HL-60 (cell line): Measurements from ENCODE around the gene TTC12.

Experiments
- DNase-seq, 2 experiments: peaks; one replicate each; pipeline ENCODE4 v3.0.0-alpha.2; 2010 to 2020; ENCODE audit warnings: low read depth in 1 of 2, low spot score in 1 of 2
- H3K27ac ChIP-seq: fragments of 250-450 bp; sonication (Bioruptor Pico); replicated peaks from 2 replicates; pipeline ENCODE4 v1.5.1; 2020; ENCODE audit warnings: mild to moderate bottlenecking, moderate library complexity
- H3K27me3 ChIP-seq: fragments of 250-450 bp; sonication (Bioruptor Pico); 2 replicates; pipeline ENCODE4 v1.5.1; 2021; ENCODE audit warnings: mild to moderate bottlenecking, moderate library complexity; ENCODE audit not compliant: insufficient read depth, poor library complexity, severe bottlenecking
- H3K4me3 ChIP-seq: replicated peaks from 2 replicates; pipeline ENCODE4 v1.5.1; 2011; ENCODE audit warnings: mild to moderate bottlenecking, control low read depth, low read length; ENCODE audit not compliant: insufficient read depth
- GABPA ChIP-seq: IDR thresholded peaks from 2 replicates; pipeline ENCODE4 v1.6.1; 2012; ENCODE audit warnings: low read depth
- POLR2AphosphoS5 ChIP-seq: IDR thresholded peaks from 2 replicates; pipeline ENCODE4 v1.6.1; 2012; ENCODE audit warnings: low read depth
- SPI1 ChIP-seq: IDR thresholded peaks from 2 replicates; pipeline ENCODE4 v1.6.1; 2012; ENCODE audit warnings: low read depth, mild to moderate bottlenecking, borderline replicate concordance
- TF ChIP-seq, protein P1 (sequence below): IDR thresholded peaks from one replicate; pipeline ENCODE4 v1.5.1; 2011; ENCODE audit warnings: low read length, control low read depth, inconsistent platforms; ENCODE audit not compliant: insufficient read depth
- TF ChIP-seq, protein P2 (sequence below): IDR thresholded peaks from 2 replicates; pipeline ENCODE4 v1.6.1; 2012; ENCODE audit warnings: low read depth; ENCODE audit not compliant: insufficient replicate concordance

The TTC12 gene

DNA sequence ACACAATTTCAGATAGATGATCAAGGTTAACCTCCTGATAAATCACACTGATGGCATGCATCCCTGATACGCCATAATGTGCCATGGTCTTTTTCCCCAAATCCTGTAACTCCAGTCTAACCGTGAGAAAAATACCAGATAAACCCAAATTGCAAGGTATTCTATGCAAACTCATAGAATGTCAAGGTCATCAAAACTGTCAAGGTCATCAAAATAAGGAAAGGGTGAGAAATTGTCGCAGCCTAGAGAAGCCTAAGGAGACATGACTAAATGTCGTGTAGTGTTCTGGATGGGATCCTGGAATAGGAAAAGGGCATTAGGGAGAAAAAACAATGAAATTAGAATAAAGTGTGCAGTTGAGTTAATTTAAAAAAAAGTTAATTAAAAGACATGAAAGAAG lies 4.7 kb downstream of the TTC12 start:
- Histone ChIP-seq H3K27me3 (no peaks in the 10 kb centered on the region), H3K4me3 (no peak overlapping the region), H3K27ac (no peak overlapping the region)
- no peak for DNase-seq
- TF ChIP-seq SPI1 (no peak), GABPA (no peak)

DNA sequence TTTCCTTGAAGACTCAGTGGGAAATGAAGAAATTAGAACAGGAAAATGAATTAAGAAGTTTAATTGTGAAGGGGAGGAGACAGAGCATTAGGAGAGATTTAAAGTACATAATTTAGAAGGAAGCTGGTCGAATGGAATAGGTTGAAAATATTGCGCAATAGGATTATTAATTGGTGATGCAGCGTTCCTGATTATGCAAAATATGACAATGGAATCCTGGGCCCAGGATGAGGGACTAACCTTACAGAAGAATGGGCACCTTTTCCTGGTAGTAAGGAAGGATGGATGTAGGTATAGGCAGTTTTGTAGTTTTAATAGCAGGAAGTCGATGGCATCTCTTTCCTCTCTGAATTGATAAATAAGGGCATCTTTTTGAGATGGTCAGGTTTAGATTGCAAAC lies 7.8 kb downstream of the TTC12 start:
- no peak overlapping the region for H3K4me3 ChIP-seq
- no peak for DNase-seq
- no peaks in the 10 kb centered on the region for H3K27me3 ChIP-seq
- TF ChIP-seq SPI1 (no peak), GABPA (no peak), POLR2AphosphoS5 (no peak)
- TF ChIP-seq, protein P1, sequence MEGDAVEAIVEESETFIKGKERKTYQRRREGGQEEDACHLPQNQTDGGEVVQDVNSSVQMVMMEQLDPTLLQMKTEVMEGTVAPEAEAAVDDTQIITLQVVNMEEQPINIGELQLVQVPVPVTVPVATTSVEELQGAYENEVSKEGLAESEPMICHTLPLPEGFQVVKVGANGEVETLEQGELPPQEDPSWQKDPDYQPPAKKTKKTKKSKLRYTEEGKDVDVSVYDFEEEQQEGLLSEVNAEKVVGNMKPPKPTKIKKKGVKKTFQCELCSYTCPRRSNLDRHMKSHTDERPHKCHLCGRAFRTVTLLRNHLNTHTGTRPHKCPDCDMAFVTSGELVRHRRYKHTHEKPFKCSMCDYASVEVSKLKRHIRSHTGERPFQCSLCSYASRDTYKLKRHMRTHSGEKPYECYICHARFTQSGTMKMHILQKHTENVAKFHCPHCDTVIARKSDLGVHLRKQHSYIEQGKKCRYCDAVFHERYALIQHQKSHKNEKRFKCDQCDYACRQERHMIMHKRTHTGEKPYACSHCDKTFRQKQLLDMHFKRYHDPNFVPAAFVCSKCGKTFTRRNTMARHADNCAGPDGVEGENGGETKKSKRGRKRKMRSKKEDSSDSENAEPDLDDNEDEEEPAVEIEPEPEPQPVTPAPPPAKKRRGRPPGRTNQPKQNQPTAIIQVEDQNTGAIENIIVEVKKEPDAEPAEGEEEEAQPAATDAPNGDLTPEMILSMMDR: no peak
- TF ChIP-seq, protein P2, sequence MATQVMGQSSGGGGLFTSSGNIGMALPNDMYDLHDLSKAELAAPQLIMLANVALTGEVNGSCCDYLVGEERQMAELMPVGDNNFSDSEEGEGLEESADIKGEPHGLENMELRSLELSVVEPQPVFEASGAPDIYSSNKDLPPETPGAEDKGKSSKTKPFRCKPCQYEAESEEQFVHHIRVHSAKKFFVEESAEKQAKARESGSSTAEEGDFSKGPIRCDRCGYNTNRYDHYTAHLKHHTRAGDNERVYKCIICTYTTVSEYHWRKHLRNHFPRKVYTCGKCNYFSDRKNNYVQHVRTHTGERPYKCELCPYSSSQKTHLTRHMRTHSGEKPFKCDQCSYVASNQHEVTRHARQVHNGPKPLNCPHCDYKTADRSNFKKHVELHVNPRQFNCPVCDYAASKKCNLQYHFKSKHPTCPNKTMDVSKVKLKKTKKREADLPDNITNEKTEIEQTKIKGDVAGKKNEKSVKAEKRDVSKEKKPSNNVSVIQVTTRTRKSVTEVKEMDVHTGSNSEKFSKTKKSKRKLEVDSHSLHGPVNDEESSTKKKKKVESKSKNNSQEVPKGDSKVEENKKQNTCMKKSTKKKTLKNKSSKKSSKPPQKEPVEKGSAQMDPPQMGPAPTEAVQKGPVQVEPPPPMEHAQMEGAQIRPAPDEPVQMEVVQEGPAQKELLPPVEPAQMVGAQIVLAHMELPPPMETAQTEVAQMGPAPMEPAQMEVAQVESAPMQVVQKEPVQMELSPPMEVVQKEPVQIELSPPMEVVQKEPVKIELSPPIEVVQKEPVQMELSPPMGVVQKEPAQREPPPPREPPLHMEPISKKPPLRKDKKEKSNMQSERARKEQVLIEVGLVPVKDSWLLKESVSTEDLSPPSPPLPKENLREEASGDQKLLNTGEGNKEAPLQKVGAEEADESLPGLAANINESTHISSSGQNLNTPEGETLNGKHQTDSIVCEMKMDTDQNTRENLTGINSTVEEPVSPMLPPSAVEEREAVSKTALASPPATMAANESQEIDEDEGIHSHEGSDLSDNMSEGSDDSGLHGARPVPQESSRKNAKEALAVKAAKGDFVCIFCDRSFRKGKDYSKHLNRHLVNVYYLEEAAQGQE: no peak
- no peak overlapping the region for H3K27ac ChIP-seq

DNA sequence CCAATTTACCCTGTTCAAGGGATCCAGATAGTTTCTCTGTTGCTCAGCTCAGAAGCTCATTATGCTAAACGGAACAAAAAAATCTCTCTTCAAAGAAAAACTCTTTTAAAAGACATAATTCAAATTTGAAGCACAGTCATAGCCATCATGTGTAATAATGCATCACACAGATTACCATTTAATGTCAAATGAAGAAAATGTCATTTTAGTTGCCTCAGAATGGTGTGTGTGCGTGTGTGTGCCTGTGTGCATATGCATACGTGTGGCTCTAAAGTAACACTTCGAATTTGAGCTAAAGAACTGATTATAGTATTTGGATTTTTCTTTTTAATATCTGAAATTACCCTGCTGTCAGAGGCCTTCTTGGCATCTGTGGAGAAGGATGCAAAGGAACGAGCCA lies 9.9 kb downstream of the TTC12 start:
- TF ChIP-seq GABPA (no peak), SPI1 (no peak), POLR2AphosphoS5 (no peak)
- TF ChIP-seq, protein P1: no peak
- TF ChIP-seq, protein P2: no peak
- no peak overlapping the region for H3K4me3 ChIP-seq
- H3K27ac ChIP-seq: no peak overlapping the region
- no peaks in the 10 kb centered on the region for H3K27me3 ChIP-seq
- no peak for DNase-seq

DNA sequence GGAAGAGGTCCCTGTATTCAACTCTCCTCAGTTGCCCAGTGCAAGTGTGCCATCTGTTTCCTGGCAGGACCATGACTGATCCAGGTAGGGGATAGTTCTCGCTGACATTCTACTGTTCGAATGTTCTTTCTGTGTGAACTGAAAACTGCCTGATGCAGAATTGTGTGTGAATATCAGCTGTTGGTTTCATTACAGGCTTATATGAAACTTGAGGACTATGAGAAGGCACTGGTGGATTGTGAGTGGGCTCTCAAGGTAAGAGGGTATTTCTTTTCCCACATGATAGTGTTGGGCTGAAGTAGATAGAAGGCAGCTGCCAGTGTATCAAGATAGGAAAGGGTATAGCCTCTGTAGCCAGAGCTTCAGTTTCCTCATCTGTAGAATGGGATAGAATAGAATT lies 15.3 kb downstream of the TTC12 start:
- Histone ChIP-seq H3K4me3 (no peak overlapping the region), H3K27ac (no peak overlapping the region), H3K27me3 (no peaks in the 10 kb centered on the region)
- DNase-seq: no peak
- TF ChIP-seq SPI1 (no peak), POLR2AphosphoS5 (no peak), GABPA (no peak)
- TF ChIP-seq, protein P2: no peak
- TF ChIP-seq, protein P1: no peak
